DOHH2 (cell line): ENCODE data around the gene NAA20.

Experiments used
- H3F3A ChIP-seq: fragments of 200-600 bp; sonication (generic), shearing (Covaris generic); 2 replicates; pipeline ENCODE4 v1.6.0; 2016; ENCODE audit warnings: antibody characterized with exemption, mild to moderate bottlenecking; ENCODE audit not compliant: control insufficient read depth, insufficient read depth
- H3K27ac ChIP-seq: fragments of 200-600 bp; sonication (generic); 2 replicates; pipeline ENCODE4 v1.5.1; 2014; ENCODE audit warnings: low read depth, mild to moderate bottlenecking, low read length, moderate library complexity
- H3K27me3 ChIP-seq: fragments of 200-600 bp; sonication (generic); 2 replicates; pipeline ENCODE4 v1.6.1; 2014; ENCODE audit warnings: mild to moderate bottlenecking, low read length, mixed read lengths; ENCODE audit not compliant: control insufficient read depth
- H3K36me3 ChIP-seq: fragments of 200-600 bp; sonication (generic); 2 replicates; pipeline ENCODE4 v1.6.1; 2014; ENCODE audit warnings: mild to moderate bottlenecking, low read length, moderate library complexity, mixed read lengths; ENCODE audit not compliant: control insufficient read depth
- H3K4me1 ChIP-seq: fragments of 200-600 bp; sonication (generic); 2 replicates; pipeline ENCODE4 v1.6.1; 2014; ENCODE audit warnings: mild to moderate bottlenecking, low read length, mixed read lengths; ENCODE audit not compliant: control insufficient read depth
- H3K4me2 ChIP-seq: fragments of 200-600 bp; sonication (generic); 2 replicates; pipeline ENCODE4 v1.6.0; 2014; ENCODE audit warnings: mild to moderate bottlenecking, low read length, moderate library complexity
- H3K4me3 ChIP-seq: fragments of 200-600 bp; sonication (generic); 2 replicates; pipeline ENCODE4 v1.5.1; 2014; ENCODE audit warnings: mild to moderate bottlenecking, low read length, mixed read lengths
- H3K79me2 ChIP-seq: fragments of 200-600 bp; sonication (generic); 2 replicates; pipeline ENCODE4 v1.6.1; 2014; ENCODE audit warnings: mild to moderate bottlenecking, low read length, mixed read lengths; ENCODE audit not compliant: control insufficient read depth
- H3K9me2 ChIP-seq: fragments of 200-600 bp; sonication (generic); replicated peaks from 2 replicates; pipeline ENCODE4 v1.6.1; 2014; ENCODE audit warnings: mild to moderate bottlenecking, low read length, mixed read lengths; ENCODE audit not compliant: control insufficient read depth
- H3K9me3 ChIP-seq: fragments of 200-600 bp; sonication (generic); 2 replicates; pipeline ENCODE4 v1.6.1; 2014; ENCODE audit warnings: antibody characterized with exemption, low read length, mixed read lengths; ENCODE audit not compliant: control insufficient read depth, insufficient read depth
- H4K20me1 ChIP-seq: fragments of 200-600 bp; sonication (generic); 2 replicates; pipeline ENCODE4 v1.6.0; 2014; ENCODE audit warnings: low read depth, mild to moderate bottlenecking, antibody characterized with exemption, low read length, moderate library complexity; ENCODE audit not compliant: control insufficient read depth, insufficient read depth
- CTCF ChIP-seq: fragments of 200-600 bp; sonication (generic); IDR thresholded peaks from one replicate; pipeline ENCODE4 v1.5.1; 2014; ENCODE audit warnings: antibody characterized with exemption, mild to moderate bottlenecking, low read depth, low read length; ENCODE audit not compliant: poor library complexity, severe bottlenecking
- EZH2phosphoT487 ChIP-seq: fragments of 200-600 bp; sonication (generic); IDR thresholded peaks from 2 replicates; pipeline ENCODE4 v1.6.1; 2017; ENCODE audit warnings: borderline replicate concordance, mild to moderate bottlenecking, antibody characterized with exemption, low read length, moderate library complexity, mixed read lengths

Gene NAA20

DNA sequence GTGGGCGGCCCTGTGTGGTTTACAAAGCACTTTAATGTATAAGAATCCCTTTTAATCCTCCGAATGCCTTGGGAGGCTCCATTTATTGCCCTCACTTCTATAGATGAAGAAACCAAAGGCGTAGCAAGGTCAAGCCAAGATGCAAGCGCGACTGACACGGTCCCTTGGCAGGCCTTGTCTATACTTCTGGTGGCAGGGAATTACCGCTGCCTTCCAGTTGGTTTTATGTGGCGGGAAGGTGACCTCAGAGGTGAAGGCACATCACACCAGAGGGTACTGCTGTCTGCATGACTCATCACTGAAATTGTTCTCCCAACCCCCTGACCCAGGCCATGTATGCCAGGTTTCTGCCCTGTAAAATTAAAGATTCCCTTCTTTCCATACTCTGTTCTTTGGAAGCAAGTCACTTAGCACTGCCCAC is 36.1 kb upstream of the NAA20 start:
- Histone ChIP-seq H3K4me2 (no peak overlapping the region), H3K4me1 (no peaks in the 10 kb centered on the region), H3K27me3 (0 out of 2 replicates have a peak, but pooled peaks cover 2% of the 10 kb centered on the region), H4K20me1 (no peaks in the 10 kb centered on the region), H3K36me3 (no peaks in the 10 kb centered on the region), H3K4me3 (no peak overlapping the region), H3K79me2 (no peaks in the 10 kb centered on the region), H3F3A (no peaks in the 10 kb centered on the region), H3K27ac (no peak overlapping the region), H3K9me2 (no peaks in the 10 kb centered on the region), H3K9me3 (no peaks in the 10 kb centered on the region)
- TF ChIP-seq CTCF (no peak), EZH2phosphoT487 (no peak)

GRCh38 chr20:19986419-19986818 is 30.7 kb upstream of the NAA20 start:
- no peaks in the 10 kb centered on the region for H3F3A ChIP-seq
- H4K20me1 ChIP-seq, result no peaks in the 10 kb centered on the region
- no peak overlapping the region for H3K4me2 ChIP-seq
- H3K27me3 ChIP-seq, result 0 out of 2 replicates have a peak, but pooled peaks cover 4% of the 10 kb centered on the region
- no peaks in the 10 kb centered on the region for H3K79me2 ChIP-seq
- H3K27ac ChIP-seq, result no peak overlapping the region
- H3K9me2 ChIP-seq, result no peaks in the 10 kb centered on the region
- no peaks in the 10 kb centered on the region for H3K9me3 ChIP-seq
- no peaks in the 10 kb centered on the region for H3K4me1 ChIP-seq
- TF ChIP-seq CTCF, result no peak
- no peak for TF ChIP-seq EZH2phosphoT487
- H3K4me3 ChIP-seq, result no peak overlapping the region
- no peaks in the 10 kb centered on the region for H3K36me3 ChIP-seq

- H3F3A ChIP-seq, result no peaks in the 10 kb centered on the region
- H3K27ac ChIP-seq, result no peak overlapping the region
- H3K4me2 ChIP-seq, result no peak overlapping the region
- no peak overlapping the region for H3K4me3 ChIP-seq
- no peaks in the 10 kb centered on the region for H3K9me3 ChIP-seq
- no peaks in the 10 kb centered on the region for H3K36me3 ChIP-seq
- H3K4me1 ChIP-seq, result no peaks in the 10 kb centered on the region
- H3K9me2 ChIP-seq, result no peaks in the 10 kb centered on the region
- H3K27me3 ChIP-seq, result 0 out of 2 replicates have a peak, but pooled peaks cover 4% of the 10 kb centered on the region
- H3K79me2 ChIP-seq, result no peaks in the 10 kb centered on the region
- TF ChIP-seq EZH2phosphoT487 (no peak), CTCF (no peak)
- no peaks in the 10 kb centered on the region for H4K20me1 ChIP-seq
Measured at GRCh38 chr20:19987046-19987445, 30.1 kb upstream of the NAA20 start.
